Kasumi-1 (cell line): ENCODE measurements around the gene SLC49A4.
A peak's percentile ranks its signal among the peaks of the same experiment; 100 is the strongest.

Source experiments
- DNase-seq, 2 experiments: peaks; one replicate each; lab custom pipeline; 2025; lab: John Stamatoyannopoulos, UW

Gene SLC49A4

GRCh38 chr3:122907471-122907870, 112.6 kb downstream of the SLC49A4 start:
- no peak for DNase-seq

- no peak for DNase-seq
These were observed 113.4 kb downstream of the SLC49A4 start for GRCh38 chr3:122908251-122908650.

GRCh38 chr3:122911901-122912300, 117.0 kb downstream of the SLC49A4 start:
- DNase-seq: no peak

DNA sequence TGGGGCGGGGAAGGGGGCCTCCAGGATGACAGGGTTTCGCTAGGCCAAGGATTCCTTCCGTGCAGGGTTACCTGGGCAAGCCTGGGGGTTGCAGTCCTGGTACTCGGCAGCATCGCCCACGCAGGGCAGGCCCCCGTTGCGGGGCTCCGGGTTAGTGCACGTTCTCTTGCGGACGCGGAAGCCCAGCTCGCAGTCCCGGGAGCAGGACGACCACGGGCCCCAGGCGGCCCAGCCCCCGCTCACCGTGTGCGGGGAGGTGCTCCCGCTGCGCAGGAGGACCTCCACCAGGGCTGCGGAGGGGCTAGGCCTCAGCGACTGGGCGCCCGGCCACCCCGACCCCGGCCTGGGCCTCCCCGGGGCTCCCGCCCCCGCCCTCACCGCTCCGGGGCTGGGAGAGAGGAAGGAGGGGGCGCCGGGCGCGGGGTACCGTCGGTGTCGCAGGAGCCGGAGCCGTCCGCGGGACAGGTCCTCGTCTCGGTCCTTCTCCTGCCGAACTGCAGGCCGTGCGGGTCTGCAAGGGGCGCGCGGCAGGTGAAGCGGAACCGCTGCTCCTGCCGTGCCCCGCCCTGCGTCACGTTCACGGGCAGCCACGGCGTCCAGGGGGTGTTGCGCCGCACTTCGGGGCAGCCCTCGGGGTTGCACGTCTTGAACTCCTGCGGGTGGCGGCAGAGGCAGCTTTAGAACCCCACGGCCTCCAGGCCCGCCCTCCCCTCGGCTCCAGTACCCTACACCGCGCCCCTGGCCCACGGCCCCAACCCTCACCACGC, 118.1 kb downstream of the SLC49A4 start:
- DNase-seq: no peak

DNA sequence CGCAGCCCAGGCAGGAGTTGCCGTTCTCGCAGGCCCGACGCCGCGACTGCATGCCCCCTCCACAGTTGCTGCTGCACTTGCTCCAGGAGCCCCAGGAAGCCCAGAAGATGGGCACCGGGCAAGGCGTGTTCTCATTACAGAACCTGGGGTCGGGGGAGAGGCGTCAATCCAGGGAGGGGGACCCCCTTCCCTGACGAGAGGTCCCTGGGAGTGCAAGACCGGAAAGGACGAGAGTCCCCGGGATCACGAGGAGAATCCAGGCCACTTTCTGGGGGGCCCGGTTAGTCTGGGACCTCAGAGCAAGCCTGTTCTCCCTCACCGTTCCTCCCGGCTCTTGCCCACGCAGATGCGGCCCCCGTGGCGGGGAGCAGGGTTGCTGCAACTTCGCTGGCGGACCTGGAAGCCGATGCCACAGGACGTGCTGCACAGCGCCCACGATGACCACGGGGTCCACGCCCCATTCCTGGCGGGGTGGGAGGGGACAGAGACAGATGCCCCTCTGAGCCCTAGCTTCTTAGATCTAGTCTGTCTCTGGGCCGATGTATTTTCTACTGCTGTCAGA, 118.8 kb downstream of the SLC49A4 start:
- no peak for DNase-seq

DNA sequence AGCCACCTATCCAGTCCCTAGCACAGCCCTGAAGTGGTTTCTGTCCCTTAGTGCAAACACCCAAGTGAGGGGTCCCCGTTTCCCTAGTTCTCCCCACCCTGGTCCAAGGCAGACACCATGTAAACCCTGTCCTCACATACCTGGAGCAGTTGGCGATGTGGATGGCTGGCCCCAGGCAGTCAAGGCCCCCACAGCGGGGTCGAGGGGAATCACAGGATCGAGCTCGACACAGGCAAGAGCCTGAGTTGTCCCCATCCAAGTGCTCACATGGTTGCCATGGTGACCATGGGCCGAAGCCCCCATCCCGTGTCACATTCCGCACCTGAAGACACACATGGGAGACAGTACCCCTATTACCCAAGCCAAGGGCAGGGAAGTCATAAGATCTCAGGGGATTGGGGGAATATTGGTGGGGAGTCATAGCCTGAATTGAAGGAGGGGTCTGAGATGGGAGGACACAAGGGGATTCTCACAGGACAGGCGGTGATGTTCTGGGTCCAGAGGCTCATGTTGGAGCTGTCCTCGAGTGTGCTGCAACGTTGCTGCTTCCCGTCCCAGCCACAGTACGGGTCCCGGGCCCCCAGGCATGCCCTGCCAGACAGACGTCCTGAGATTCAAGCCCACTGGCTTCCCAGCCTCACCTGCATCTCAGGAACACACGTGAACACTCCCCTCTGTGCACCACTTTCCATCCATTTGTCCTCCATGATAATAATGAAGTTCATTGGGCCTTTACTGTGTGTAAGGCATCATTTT, 120.6 kb downstream of the SLC49A4 start:
- DNase-seq: no peak

GRCh38 chr3:122916084-122916483, 121.2 kb downstream of the SLC49A4 start:
- DNase-seq: no peak

GRCh38 chr3:122916580-122916979, 121.7 kb downstream of the SLC49A4 start:
- DNase-seq: no peak

DNA sequence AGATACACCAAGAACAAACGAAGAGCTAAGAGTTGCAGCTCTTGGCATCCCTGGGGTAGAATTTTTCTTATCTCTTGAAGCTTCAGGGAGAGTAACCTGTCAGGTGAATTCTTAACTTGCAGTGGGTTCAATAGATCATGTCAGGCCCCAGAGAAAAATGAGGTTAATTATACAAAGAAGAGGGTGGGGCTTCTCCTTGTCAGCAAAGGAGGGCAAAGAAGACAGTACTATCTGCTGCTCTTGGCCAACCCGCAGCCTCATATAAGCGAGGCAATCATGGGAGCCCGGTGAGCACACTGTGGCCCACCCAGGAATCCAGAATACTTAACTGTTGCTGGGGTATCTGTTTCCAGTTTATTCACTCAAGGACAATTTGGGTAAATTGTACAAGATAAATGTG, 122.5 kb downstream of the SLC49A4 start:
- no peak for DNase-seq

DNA sequence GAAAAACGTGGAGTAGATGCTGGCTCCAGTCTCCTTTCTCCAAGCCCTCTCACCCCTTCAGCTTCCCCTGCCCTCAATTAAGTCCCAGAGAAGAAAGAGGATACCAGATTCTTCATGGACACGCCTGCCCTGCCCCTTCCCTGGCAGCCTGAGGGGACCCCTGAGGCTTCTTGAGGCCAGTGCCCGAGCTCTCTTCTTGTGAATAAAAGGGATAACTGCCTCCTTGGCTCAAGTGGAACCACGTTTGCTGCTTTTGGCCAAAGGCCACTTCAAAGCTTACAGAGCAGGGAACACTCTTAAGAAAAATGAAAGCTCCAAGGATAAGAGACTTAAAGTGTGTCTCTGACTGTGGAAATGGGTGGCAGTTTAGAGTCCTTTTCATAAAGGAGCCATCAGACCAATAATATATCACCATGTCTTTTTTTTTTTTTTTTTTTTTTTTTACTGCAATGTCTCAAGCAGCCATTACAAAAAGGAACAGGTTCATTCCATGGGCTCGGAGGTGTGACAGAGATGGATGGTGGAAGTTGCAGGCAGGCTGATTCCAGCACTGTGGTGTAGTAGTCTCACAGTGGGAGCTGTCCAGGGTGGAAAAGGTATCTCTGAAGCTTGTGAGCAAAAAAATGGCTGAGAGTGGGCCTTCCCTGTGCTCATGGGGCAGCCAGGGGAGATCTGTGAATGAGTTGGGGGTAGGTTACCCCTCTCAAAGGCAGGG, 123.9 kb downstream of the SLC49A4 start:
- peak; percentile 2 to 15 for DNase-seq

DNA sequence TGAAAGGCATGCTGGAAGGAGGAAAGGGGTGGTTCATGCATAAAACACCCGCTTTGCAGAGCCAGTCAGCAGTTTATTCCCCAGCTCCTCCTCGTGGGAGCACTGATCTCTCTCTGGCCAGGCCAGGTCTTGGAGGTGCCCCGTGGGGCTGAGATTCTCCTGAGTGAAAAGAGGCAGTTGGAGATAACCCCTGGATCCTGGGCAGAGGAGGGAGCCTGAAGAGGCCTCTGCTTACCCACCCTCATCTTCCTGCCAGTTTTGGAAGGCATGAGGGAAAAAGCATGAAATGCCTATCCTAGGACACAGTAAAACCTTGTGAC, 124.4 kb downstream of the SLC49A4 start:
- no peak for DNase-seq

DNA sequence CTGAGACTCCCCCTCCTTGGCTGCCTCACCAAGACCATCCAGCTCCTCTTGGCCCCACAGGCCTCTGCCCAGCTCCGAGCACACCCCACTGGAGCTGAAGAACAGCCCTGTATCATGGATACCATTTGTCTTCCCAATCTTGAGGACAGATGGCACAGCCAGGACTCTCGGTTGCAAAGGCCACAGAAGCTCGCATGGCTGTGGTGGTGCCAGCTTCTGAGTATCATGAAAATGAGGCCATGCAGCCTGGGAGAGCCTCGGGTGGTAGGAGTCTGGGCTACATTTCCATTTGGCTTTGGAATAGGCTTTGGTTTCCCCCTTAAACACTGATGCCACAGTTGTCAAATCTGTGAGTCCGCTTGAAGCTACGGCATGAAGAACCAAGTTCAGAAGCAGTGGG, 126.1 kb downstream of the SLC49A4 start:
- no peak for DNase-seq

DNA sequence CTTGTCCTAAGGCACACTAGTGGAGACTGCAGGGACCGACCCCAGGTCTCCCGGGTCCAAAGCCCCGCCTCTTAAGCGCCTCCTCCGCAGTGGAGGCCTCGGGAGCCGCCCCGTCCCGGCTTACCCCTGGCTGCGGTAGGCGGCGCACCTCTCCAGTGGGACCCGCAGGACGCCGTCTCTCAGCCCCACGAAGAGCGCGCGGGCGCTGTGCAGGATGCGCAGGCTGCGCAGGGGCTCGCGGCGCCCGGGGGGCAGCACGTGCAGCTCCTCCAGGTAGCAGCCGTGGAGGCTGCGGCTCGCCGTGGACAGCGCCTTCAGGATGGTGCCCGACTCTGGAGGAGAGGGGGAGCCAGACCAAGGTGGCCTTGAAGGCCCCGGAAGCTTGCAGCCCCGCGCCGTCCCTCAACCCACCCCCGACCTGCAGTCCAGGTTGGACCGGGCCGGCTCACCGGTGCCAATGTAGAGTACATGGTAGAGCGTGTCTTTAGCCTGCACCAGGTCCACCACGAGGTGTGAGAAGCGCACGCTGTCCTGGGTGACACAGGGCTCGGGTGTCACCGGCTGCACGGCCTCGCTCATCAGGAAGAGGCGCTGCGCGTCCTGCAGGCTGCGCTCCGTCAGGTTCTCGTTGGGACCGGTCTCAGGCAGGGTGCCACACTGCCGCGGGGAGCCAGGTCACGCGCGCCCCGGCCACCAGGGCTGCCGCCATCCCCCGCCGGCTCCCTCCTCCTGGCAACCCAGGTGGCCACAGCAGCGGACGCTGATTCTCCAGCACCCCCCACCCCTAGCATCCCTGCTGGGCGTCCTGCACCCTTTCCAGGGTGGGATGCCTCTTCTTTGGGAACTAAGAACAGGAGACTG, 127.2 kb downstream of the SLC49A4 start:
- DNase-seq: no peak

GRCh38 chr3:122923611-122924010, 128.7 kb downstream of the SLC49A4 start:
- no peak for DNase-seq

- no peak for DNase-seq
These were observed 129.2 kb downstream of the SLC49A4 start for GRCh38 chr3:122924056-122924455.

GRCh38 chr3:122925756-122926155, 130.9 kb downstream of the SLC49A4 start:
- no peak for DNase-seq

- no peak for DNase-seq
These were observed 131.5 kb downstream of the SLC49A4 start for GRCh38 chr3:122926322-122926721.

DNA sequence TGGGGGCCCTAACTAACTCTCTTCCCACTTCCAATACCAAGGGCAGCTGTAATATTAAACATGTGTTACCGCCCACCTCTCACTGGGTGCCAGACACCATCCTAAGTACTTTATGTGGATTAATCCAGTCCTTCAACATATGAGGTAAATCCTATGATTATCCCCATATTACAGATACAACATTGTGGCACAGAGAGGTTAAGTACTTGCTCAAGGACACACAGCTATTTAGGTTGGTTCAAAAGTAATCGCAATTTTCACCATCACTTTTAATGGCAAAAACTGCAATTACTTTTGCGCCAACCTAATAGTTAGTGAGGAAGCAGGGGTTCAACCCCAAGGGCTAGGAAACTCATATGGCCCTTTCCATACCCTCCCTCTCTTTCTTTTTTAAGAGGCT, 131.9 kb downstream of the SLC49A4 start:
- no peak for DNase-seq

- no peak for DNase-seq
These were observed 132.9 kb downstream of the SLC49A4 start for GRCh38 chr3:122927726-122928125.

DNA sequence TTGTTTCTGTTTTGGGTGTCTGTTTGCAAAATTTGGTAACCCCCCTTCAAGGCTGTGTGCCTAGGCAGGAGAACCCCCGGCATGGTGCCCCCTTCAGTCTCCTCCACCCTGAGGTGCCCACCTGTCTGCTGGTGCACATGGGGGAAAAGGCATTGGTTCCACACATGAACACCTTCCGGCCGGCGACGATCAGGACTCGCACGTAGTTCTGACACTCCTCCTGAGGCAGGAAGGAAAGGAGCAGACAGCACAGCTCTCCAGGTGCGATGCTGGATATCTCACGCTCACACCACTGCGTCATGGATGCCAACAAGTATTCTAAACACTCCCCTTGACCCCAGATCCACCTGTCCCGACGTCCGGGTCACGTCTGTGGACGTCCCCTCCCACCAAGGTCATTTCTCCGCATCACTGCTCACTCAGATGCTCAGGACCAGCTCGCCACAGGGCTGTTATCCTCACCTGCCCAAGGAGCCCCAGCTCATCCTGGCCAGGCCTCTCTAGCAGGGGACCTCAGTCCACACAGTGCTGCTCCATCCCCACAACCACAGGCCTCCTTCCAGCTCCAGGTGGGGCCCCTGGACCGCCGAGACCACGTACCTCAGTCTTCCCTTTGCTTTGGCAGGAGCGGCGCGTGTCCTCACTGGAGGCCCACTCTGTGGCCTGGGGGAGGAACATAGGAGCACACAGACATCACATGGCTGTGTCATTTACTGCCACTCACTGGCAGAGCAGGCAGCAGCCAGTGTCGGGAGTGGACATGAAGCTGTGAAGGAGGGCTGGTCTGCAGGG, 133.7 kb downstream of the SLC49A4 start:
- no peak for DNase-seq
